GM18858 (cell line): Measurements from ENCODE around the gene ROR2.

Source experiments
- ATAC-seq: cut with Tn5 transposase; IDR thresholded peaks from one replicate; pipeline ENCODE4 v1.9.1; 2021; ENCODE audit not compliant: unreplicated experiment

The ROR2 gene

DNA sequence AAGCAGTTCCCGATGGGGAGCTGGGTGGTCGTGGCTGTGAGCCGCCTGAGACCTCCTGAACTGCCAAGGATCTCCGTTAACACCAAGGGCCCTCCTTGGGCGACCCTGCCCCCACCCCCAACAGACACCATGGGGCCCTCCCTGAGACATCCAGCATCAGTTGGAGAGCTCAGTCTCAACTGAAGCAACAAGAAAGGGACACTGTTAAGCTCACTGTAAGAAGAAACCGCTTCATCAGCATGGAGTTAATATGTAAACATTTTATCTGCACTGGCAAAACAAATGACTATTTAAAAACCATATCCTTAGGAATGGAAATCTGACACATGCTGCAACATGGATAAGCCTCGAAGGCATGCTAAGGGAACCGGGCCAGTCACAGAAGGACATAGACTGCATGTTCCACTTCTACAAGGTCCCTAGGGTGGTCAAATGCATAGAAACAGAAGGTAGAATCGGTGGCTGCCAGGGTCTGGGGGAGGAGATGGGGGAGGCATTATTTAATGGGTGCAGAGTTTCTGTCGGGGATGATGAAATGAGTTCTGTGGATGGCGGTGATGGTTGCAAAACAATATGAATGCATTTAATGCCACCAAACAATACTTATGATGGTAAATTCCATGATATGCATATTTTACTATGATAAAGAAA is 47.4 kb downstream of the ROR2 start:
- no peak for ATAC-seq

DNA sequence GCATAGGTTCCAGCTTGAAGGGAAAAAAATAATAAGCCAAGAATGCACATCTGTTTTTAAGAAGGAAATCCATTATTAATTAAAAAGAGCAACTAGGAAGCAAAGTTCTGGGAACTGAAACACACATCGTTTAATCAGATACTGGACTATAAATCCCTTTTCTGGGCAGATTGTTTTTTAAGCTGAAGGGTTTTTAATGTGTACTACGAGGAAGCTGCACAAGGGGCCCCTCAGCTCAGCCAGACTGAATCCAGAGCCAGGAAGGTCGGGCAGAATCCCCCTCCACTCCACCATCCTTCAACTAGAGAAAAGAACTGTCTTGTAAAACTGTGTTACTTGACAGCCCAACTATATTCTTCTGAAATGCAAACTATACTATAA is 49.2 kb downstream of the ROR2 start:
- ATAC-seq = no peak

DNA sequence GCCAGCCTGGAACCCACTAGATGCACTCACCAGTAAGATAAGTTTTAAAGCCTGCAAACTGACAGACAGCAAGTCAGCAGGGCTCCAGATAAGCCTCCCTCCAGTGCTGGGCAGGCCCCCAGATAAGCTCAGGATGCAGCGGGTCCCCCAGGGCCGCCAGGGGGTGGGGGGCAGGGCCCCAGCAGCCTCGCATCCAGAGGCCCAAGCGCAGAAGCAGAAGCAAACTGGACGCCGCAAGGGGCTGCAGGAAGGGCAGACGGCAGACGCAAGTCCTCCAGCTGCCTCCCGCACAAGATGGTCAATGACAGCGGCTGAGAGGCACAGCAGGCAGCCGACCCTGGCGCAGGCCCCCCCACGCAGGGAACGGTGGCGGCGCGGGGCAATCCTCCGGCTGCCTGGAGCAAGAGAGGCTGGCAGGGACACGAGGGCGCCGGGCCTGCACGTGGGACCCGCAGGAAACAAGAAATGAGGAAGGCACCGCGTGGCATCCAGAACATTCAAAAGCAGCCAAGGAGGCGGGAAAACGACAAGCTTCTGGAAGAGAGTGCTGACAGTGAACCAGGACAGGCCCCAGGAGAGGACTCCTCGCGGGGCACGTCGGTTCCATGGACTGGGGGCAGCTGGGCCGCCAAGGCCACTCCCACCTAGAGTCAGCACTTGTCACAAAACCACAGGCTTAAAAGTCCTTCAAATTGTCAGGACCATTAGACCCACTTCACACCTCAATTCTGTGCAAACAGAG is 49.8 kb downstream of the ROR2 start:
- no peak for ATAC-seq

DNA sequence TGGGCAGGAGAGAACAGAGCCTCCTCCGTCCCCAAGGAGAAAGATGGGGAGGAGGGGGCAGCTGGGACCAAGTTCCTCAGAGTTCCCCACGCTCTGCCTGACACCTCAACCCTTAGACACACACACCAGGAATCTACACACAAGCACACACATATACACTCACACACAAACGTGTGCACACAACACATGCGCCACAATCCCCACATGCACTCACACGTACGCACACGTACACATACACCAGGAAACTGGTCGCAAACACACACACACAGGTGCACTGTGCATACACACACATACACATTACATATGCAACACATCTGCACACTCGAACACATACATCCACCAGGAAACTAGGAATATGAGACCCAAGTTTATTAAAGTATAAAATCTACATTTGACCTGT is 50.4 kb downstream of the ROR2 start:
- no peak for ATAC-seq

DNA sequence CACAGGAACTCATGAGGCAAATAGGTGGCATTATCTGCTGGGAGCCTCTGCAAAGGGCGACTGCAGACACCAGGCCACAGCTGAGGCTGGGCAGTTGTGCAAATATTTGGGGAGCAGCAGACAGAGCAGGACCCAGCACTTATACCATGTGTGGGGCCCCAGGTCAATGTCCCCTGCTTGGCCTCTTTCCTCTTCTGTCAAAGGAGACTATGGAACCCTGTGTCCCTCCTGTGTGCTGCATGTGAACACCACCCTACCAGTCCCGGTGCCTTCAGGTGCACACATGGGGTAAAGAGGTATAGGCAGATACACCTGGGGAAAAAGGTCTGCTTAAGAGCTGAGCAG is 50.8 kb downstream of the ROR2 start:
- no peak for ATAC-seq

DNA sequence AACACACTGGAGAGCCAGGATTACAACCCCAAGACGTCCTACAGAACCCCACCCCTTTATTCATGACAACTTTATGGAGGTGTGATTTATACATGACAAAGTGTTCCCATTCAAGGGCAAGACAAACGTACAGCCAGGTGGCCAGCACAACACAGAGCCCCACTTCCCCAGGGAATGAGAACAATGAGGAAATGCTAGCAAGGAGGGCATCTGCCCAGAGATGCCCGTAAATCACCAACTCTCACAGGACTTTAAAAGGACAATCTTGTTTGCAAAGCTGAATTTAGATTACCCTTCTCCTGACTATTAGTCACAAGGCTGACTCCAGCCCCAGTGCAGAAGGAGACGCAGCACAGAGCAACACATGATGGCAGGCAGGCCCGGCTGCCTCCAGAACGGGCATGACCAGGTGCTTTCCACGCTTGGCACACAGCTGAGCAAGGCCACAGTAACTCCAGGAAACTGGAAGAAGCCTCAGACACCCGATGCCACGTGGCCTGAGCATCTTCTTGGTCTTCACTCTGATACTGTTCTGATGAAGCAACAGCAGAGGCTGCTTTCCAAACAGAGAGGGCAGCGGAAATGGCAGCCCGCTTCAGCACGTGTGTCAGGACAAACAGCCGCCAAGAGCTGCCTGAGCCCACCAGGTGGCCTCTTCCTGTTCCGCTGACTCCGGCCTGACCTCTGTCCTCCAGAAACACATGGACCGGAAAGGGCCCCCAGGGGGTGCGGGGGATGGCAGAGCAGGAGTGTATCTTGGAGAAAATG is 51.4 kb downstream of the ROR2 start:
- no peak for ATAC-seq

DNA sequence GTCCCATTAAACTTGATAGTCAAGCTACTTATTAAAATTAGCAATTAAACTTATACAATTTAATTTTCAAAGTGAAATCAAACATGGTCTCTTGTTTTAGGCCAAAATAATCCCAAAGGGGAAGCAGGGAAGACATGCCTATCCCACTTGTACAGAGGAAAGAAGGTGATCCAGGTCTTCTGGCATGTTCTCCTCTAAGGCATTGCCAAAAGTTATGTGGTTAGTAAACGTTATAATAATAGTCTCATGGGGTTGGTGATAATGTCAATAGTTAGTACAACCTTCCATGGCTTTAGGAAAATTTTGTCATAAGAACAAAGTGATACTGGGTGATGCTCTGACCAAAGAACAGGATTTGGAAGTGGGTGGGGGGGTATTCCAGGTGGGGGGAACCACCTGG is 52.8 kb downstream of the ROR2 start:
- ATAC-seq = no peak

DNA sequence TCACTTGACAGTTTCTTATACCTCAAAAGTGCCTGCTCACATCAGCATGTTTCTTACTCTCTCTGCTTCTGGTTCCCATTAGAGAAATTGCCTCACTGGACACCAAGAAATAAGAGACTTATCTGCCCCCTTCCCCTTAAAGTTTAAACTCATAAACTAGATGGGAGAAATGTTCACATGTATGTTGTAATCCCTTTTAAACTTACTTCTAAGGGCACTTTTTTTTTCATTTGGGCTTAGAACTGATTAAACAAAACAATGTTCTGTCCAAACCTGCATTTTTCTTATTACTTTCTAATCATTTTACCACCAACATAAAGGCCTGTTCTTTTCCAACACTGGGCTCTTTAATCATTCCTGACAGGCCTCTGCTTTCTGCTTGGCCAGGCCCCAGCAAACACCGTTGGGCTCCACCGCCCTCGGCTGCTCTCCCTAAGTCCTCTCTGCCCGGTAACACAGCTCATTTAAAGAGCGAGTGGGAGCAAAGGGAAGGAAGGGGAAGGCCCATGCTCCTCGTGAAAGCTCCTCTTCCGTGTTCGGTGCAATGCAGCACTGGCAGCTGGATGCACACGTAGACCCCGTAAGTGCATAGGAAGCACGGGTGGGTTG is 53.4 kb downstream of the ROR2 start:
- no peak for ATAC-seq

DNA sequence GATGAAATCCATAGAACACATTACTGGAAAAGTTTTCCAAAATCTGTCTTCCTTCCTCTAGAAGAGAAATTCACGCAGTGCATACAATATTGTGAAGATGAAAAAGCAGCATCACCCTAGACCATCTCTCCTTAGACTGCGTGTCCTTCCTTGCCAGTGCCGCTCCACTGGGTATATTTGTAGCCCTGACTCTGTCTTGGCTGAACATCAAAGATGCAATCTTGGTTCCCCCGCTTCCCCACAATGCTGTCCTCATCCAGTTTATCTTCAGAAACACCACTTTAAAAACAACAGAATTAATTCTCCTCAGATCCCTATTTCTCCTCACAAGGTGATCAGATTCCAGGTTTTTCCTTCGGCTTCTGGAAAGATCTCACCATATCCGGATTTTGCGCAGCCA is 53.9 kb downstream of the ROR2 start:
- ATAC-seq = no peak

DNA sequence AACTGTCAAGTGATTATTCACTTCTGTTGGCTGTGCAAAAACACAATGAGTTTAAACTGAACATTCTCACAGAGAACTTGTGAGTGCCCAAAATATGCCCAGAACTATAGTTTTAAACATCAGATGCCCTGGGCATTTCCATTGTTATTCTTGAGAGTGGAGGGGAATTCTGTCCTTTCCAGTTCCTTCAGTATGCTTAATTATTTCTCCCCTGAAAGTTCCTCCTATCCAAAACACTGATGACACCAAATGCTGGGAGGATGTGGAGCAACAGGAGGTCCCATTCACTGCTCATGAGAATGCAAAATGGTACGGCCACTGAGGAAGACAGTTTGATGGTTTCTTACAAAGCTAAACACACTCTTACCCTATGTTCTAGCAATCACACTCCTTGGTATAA is 55.5 kb downstream of the ROR2 start:
- ATAC-seq = no peak

DNA sequence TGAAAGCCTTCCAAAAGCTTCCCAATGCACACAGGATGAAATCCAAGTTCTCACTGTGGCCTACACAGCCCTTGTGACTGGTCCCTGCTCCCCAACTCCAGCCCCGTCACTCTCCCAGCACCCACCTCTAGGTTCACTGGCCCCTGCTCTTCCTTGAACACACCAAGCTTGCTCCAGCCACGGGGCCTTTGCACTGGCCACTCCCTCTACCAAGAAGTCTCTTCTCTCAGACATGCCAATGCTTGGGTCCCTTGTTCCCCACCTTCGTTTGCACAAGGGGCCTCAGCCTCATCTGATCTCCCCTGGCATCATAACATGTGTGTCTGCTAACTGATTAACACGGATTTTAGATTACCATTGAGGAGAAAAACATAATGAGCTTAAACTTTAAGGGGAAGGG is 56.0 kb downstream of the ROR2 start:
- ATAC-seq = no peak

DNA sequence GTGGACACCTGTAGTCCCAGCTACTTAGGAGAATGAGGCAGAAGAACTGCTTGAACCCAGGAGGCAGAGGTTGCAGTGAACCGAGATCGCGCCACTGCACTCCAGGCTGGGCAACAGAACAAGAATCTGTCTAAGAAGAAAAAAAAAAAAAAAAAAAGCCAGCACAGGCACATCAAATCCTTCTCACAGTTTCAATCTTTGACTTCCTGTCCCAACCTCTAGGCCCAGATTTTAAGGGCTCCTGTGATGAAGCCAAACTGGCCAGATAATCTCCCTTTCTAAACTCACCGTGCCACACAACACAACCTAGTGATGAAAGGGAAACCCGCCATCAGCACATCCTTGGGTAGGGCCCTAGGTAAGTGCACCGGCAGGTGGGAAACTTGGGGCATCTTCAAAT is 58.1 kb downstream of the ROR2 start:
- ATAC-seq = no peak

DNA sequence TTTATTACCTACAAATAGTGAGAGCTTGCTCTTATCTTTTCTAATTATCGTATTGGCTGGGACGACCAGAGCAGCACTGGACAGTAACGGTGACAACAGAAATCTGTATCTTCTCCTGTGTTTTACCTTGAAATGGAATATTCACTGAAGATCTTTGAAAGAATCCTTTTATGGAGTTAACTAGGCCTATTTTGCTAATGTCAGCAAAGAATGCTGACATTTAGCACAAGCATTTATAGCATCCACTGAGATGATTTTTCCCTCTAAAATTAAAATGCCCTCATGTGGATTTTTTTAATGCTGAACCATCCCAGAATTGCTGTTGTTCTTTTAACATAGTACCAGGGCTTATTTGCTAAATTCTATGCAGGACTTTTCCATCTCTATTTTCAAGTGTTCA is 59.4 kb downstream of the ROR2 start:
- ATAC-seq = no peak

DNA sequence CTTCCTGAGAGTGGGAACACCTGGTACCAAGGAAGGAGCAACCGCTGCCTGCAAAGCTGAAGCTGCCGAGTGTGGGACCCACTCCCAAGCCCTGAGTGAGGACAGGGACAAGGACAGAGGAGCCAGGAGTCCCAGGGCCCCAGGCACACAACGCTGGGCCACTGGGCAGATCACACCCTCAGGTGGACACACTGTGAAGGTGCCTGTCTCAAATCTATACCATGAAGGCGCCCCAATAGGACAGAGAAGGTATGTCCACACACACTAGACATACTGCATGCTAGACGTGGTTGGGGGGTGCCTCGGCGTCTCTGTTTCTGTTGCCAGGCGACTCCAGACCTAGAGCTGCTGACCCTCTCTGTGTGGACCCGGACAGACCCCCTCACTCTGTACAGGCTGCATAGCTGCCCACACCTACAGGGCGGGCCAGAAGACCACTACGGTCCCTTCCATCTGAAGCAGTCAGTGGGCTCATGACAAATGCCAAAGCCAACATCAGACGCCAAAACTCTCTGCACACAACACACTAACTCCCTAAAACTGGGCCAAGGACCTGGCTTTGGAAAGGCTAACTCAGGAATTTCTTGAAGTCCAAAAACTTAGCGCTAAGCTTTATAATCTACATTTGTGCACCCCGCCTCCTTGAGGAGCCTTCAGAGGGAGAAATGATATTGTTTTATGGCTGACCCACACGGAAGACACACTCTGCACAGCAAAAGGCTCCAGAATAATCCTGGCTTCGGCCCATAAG is 60.7 kb downstream of the ROR2 start:
- no peak for ATAC-seq

DNA sequence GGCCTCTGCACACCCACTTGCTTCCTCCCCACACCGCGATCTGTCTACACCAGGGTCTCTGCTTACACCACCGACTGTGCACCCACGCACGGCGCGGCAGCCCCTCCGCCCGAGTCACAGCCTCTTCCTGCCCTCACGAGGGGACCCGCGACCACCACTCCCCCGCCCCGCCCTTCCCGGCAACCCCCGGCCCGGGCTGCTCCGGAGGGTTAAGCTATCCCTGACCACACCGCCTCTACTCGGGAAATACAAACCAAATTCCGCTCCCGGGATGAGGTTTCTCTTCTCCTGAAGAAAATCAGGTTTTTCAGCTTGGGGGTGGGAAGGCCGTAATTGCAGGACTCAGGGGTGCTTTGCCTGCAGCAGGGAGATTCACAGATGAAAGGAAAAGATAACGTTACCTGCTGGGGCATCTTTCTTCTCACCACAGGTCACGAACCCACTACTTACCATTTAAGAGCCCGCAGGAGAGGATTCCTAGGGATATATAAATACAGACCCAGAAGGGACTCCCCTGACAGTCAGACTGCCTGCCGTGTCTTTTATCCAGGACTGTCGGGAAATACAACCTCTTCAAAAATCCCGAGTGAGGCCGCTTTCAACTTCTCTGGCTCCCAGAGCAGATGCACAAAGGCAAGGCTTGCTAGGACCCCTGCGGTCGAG is 63.5 kb downstream of the ROR2 start:
- ATAC-seq = no peak

DNA sequence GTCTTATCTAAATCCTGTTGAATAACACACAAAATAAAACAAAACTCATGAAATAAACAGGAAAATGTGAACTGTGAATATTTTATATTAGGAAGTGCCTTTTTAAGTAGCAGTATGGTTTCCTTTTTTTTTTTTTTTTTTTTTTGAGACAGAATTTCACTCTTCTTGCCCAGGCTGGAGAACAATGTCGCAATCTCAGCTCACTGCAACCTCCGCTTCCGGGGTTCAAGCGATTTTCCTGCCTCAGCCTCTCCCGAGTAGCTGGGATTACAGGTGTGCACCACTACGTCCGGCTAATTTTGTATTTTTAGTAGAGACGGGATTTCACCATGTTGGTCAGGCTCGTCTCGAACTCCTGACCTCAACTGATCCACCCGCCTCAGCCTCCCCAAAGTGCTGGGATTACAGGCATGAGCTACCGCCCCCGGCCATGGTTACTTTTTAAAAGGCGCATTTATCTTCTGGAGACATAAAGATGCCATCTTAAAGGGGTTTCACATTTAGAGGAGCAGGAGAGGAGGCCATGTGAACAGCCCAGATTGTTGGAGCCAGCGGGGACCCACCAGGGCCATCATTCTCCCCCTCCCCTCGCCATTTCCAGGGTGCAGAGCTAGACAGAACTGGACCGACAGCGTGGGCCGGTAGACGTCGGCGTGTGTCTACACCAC is 64.1 kb downstream of the ROR2 start:
- ATAC-seq = no peak

DNA sequence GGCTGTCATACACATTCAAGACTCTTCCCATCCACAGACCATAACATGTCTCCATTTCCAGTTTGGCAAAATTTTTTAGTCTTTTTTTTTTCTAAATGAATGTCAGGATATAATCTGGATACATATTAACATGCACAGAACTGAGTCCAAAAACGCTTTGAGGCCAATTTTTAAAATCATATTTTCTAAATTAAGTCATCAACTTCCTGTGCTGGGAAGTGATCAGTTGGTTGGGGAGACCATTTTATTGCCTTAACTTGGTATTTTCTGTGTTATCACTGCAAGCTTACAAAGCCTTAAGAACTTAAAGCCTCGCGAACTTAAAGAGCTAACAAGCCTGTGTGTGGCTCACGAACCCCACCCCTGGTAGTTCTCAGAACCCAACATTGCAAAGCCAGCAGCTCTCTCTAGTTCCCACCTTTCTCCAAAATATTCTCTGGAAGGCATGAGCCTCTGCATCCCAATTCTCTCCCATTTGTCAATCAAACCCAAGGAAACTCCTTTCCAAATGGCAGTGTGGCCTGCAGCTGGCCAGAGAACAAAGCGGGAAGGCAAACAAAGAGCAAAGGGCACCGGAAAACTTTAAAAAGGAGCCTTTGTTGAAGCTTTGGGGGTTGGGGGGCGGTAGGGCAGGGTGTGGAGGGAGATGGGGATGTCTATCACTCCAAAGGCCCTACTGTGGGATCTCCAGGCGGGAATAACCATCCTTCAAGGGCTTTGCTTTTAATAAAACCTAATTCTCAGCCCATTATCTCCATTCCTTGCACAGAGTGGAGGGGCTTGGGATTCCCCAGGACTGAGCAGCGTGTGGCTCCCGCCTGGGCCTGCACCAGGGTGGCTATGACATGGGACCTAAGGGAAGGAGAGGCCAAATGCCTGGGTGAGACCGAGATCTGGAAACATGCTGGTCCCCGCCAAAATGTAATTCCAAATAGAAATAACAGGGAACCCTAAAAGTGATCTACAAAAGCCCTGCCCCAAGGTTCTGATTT is 65.0 kb downstream of the ROR2 start:
- no peak for ATAC-seq

DNA sequence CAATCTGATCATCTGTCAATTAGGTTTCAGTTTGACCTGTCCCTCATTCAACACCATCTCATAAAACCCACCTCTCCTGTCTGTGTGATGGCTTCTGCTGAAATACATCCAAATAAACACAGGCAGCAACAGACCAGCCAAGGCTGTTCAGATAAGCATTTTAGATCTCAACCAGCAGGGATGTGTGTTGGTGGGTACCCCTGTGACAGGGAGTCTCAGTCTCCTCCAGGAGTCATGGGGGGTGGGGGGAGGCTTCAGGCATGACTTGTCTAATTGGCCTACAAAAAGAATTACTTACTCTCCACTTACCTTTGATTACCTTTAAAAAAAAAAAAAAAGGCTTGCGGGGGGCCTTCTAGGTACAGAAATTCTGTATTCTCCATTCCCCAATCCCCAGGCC is 65.9 kb downstream of the ROR2 start:
- no peak for ATAC-seq

DNA sequence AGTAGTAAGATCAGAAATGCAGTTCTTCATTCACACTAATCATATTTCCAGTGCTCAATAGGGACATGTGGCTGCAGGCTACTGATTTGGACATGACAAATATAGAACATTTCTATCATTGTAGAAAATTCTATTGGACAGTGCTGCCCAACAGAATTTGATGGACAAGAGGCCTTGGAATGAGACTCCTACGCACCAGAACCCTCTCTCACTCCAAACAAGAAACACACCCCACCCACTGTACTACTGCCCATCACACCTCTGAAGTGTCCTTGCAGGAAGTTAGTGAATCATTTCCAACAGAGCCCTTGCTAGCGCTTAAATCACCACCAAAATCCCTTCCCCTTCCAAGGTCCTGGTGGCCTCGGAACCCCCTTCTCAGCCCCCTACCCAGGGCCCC is 66.5 kb downstream of the ROR2 start:
- ATAC-seq = no peak
